HL-60/S4 treated with retinoic acid at 250 ng/mL for 4 days and 3 days (cell line): Measurements from ENCODE around the gene PGF.
"Not testable (repeated sequence)": the region's sequence is repeated elsewhere in the genome, so short reads cannot be mapped to it uniquely, and the experiment has no call there.

ENCODE experiments used
- in situ Hi-C: fragments of 300-500 bp; cut with MboI; formaldehyde crosslinking; loops from 2 replicates; pipeline ENCODE4 v1.7.0; 2022; ENCODE audit warnings: low sequenced_read_pairs

Gene PGF

DNA sequence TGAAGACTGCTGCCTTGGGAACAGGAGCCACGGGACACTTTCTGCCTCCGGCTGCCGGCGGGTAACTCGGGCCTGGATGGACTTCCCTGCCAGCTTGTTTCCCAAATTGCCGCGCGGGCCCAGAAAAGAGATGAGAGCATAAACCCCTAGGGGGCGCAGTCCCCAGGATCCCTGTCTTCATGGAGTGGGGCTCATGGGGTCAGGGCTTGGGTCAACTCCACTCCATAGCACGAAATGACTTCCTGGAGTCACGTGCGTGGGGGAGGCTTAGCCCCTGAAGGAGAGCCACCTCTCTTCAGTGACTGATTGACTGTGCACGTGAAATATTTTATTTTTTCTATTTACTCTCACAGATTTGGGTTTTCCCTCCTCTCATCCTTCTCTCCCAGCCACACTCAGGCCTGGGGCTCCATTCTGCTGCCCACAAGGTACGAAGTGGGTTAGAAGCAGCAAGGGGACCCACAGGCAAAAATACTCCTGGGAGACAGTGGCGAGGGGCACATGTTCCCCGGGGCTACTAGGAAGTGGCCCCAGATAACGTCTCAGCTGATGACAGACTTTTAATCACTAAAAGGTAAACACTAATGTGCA, 10.0 kb downstream of the PGF start:
- in situ Hi-C loops: no loop called here

DNA sequence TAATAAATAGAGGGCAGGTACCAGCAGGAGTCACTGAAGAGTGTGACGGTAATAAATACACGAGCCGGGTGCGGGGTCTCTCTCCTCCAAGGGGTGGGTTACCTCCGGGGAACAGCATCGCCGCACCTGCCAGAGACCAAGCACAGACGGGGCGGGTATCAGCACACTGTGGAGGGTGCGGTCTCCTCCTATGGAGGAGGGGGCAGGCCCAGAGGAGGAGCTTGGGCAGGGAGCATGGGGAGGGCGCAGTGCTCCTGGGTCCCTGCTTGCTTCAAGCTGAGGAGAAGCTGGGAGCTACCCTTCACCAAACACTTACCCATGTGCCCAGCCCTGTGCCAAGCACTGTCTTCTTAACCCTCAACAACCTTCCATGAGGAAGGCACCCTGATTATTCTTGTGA, 12.8 kb downstream of the PGF start:
- in situ Hi-C loops: no loop called here

DNA sequence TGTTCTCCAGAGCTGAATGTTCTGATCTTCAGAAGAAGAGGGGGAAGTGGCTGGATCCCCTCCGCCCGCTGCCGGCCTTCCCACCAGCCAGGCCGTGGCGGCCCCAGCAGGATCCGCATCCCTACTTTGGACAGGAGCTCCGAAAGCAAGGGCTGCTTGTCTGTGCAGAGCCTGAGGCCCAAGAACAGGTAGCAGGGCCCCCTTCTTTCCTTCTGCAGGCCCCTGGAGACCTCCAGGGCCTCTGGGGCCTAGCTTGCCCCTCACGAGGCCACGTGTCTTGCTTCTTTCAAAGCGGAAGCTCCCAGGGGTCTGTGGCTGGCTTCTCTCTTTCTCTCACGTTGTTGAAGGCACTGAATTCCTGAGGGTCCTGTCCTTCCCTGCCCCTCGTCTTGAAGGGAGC, 13.2 kb downstream of the PGF start:
- in situ Hi-C loops: no loop called here

DNA sequence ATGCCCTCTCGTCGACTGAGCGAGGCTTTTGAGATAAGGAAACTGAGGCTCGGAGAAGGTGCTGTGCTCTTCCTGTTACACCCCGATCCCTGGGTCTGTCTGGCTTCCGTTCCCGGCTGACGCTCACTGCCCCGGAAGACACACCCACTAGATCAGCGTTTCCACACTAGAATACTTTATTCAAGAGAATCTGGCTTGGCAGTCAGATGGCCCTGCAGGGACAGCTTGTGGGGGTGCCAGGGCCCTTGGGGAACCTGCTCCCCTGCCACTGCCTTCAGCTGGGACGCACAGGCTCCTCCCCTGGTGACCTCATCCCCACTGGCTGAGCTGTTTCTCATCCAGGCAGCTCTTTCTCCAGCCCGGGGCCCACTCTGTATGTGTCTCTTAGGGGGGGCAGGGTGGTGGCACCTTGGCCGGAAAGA, 13.7 kb downstream of the PGF start:
- in situ Hi-C loops: no loop called here

DNA sequence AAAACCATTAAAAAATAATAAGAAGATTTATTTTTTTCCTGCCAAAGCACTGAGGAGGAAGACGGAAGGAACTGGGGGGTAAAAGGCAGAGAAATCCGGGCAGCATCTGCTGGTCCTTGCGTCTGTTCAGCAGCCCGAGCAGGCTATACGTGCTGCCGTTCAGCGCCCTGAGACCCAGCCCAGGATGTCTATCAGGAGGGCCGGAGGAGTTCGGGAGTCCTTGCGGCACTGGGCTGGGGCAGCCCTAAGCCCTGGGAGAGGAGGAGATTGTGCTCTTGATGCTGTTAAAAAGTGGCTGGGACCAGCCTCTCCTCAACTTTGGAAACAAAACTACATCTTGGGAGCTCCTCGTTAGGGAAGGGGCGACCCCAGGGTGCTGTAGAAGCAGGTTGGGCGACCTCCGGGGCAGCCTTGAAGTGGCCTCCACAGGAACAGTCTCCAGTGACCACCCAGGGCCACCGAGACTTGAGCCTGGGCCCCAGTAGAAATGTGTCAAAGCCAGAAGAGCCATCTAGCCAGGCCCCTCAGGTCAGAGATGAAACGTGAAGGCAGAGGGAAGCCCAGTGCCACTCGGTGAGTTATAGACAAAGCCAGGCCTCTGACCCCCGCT, 14.3 kb downstream of the PGF start:
- in situ Hi-C loops: no loop called here

DNA sequence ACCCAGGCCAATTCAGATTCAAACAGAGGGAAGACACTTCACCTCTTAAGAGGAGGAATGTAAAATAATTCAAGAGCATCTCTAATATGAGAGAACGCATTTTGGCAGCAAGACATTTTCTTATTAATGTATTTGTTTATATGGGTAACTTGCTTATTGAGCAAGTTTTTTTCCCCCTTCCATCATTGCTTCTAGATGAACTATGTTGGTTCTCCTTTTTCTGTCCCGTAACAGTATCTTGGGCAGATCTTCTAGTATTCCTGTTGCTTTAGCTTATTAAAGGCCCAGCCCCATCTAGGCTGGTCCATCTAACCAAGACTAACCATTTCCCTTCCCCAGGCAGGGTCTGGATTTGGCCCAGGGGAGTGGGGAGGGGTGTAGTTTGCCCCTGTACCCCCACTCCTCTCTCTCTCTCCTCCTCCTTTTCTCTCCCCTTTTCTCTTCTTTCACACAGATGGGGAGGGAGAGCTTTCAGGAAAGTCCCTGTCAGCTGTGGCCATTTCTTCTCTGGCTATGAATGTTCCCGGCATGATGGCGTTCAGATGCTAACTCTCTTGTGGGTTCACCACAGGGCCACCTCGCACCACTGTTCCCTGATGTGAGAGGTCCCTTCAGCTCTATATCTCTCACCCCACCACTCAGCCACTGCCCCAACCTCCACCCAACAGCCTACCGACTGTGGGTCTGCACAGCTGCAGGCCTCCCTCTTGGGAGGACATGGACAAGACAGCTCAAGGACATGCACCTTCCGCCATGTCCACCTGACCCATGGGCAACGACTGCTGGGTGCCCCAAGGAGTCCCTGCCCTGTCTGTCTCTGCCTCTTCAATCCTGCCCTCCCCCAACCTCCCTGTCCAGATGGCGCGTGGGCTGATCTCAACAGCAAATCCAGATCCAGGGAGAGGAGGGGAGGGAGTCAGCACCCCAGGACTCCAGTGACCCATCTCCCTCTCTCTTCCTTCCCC, 16.6 kb downstream of the PGF start:
- in situ Hi-C loops: no loop called here

DNA sequence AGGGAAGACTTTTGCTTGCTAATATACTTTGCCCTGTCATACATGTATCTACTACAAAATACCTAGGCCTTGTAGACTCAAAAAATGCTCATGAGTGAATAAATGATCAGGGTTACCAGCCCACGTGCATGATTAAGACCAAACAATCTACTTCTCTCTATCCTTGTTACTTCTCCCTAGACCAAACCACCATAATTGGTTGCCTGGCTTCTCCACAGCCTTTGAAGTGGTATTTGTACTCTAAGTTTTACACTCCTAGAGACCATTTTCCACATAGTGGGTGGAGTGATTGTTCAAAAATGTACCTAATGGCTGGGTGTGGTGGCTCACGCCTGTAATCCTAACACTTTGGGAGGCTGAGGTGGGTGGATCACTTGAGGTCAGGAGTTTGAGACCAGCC, 18.2 kb downstream of the PGF start:
- in situ Hi-C loops: no loop called here

DNA sequence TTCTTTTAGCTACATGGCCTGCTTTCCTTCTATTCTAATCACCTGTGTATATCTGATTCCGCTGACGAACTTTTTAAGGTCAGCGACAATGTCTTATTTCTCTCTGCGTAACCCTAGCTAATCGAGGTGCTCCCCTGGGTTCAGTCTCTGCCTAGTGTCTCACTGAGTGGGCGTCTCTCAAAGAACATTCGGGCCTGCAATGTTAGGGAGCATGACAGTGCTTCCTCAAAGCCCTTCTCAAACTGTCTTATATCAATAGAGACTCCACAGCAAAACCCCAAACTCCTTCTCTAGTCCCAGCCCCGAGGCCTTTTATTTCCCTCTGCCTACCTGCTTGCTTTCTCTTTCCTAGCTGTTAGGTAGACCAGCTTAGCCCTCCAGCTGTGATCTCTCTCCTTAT, 18.7 kb downstream of the PGF start:
- in situ Hi-C loops: no loop called here

DNA sequence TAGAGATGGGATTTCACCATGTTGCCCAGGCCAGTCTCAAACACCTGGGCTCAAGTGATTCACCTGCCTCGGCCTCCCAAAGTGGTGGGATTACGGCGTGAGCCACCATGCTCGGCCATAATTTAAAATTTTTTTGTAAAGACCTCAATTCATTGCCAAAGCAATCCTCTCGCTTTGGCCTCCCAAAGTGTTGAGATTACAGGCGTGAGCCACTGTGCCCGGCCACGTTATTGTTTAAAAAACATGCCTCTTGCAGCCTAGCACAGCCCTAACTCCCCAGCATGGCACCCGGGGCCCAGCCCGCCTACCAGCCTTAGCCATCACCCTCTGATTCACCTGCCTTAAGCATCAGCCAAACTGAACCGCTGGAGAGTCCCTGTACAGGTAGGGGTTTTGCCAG, 19.2 kb downstream of the PGF start:
- in situ Hi-C loops: no loop called here

DNA sequence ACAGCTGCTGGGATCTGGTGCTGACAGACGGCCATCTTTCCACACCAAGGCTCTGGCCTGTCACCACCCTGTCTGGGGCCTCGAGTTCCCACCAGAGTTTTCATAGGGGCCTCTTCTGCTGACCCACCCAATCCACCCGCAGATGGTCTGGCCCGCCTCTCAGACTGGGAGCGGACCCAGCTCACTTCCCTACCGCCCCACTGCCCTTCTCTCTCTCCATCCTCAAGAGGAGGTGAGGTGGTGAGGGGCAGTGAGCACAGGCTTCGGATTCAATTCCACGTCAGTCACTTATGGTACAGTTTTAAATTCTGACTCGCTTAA, 20.1 kb downstream of the PGF start:
- in situ Hi-C loops: no loop called here

DNA sequence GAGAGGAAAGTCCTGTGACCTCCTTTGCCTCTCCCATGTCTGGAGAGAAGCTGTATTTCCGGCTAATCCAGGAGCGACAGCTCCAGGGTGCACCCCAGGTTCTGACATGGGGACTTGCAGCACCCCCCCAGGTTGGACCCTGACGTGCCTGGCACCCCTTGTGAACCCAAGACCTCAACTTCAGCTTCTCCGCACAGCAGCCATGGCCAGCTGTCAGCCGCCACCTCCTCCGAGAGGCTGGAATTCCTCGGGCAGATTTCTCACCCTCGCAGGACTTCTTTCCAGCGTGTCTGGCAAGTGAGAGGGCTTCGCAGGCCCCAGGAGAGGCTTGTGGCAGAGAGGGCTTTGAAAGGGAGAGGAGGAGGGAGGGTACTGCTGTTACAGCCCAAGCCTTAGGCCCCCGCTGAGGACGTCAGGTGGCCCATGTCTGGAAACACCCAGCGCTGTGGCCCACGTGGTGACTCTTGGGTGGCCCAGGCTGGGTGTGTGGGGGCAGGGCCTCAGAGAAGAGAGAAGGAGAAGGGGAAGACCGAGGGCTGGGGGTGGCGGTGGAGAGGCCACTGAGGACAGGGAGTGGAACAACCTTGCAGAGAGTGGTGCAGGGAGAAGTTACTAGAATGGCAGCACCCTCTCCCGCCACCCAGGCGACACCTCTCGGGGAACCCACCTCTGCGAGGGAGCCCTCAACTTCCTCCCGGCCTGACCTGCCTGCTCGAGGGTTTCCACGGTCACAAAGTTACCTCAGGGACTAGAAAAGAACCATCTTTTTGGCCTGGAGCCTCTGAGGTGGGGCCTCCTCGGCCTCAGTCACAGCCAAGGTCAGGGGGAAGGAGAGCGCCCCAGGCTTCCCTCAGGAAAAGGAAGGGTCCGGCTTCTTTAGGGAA, 20.7 kb downstream of the PGF start:
- in situ Hi-C loops: no loop called here

DNA sequence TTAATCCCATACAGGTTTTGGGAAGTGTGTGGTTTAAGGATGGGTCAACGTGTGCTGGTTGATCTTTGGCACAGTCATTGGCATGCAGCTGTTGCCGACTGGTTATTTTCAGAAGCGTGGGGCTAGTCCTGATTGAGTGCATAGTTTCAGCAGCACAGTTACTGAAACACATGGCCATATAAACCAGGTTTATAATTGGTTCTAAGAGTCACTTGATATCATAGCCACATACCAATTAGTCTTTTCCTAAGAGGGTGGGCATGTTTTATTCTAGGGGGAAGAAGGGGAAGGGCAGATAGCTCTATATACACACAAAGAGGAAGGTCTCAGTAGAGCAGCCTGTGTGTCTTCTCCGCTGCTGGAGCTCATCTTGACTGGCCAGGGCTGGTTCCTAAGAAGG, 21.4 kb downstream of the PGF start:
- in situ Hi-C loops: no loop called here

DNA sequence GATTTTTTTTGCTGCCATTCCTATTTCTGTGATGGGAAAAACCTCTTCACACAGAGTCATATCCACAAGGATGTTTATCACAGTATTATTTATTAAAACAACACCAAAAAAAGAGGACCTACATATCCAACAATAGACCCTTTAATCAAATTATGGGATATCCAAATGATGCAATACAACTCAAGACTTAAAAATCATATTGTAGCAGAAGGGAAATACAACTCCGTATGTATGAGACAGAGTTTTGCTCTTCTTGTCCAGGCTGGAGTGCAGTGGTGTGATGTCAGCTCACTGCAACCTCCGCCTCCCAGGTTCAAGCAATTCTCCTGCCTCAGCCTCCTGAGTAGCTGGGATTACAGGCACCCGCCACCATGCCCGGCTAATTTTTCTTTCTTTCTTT, 22.5 kb downstream of the PGF start:
- in situ Hi-C loops: not testable (repeated sequence)

DNA sequence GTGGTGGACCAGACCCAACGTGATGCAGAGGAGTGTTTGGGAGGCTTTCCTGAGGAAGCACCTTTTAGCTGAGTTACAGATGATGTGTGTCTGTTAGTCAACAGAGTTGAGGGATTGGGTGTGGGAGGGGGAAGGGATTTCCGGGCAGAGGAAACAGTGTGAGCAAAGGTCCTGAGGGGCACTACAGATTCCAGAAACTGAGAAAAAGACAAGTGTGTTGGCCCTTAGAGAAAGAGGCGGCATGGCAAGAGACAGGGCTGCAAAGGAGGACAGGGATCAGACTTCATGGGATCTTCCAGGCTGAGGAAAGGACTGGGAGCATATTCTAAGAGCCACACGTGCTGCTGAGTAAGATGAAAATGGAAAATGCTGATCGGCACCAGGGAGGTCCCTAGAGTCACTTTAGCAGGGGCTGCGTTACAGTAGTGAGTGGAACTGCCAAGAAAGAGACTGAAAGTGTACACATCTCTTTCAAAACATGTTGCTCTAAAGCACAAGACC, 22.9 kb downstream of the PGF start:
- in situ Hi-C loops: no loop called here

DNA sequence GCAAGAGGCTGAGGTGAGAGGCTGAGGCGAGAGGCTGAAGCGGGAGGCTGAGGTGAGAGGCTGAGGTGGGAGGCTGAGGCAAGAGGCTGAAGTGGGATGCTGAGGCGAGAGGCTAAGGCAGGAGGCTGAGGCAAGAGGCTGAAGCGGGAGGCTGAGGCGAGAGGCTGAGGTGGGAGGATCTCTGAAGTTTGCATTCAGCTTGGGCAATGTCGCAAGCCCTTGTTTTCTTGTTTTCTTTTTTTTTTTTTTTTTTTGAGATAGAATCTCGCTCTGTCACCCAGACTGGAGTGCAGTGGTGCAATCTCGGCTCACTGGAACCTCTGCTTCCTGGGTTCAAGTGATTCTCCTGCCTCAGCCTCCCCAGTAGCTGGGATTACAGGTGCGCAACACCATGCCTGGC, 23.7 kb downstream of the PGF start:
- in situ Hi-C loops: not testable (repeated sequence)

DNA sequence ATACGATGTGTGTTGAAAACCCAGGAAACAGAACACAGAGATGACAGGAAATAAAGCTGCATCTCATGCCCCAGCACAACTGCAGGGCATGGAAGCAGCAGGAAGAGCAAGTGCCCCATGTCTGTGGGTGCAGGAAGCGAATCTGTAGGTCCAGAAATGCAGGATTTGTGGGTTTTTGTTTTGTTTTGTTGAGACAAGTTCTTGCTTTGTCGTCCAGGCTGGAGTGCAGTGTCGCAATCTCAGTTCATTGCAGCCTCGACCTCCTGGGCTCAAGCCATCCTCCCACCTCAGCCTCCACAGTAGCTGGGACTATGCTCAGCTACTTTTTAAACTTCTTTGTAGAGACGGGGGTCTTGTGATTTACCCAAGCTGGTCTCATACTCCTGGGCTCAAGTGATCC, 26.2 kb downstream of the PGF start:
- in situ Hi-C loops: no loop called here

DNA sequence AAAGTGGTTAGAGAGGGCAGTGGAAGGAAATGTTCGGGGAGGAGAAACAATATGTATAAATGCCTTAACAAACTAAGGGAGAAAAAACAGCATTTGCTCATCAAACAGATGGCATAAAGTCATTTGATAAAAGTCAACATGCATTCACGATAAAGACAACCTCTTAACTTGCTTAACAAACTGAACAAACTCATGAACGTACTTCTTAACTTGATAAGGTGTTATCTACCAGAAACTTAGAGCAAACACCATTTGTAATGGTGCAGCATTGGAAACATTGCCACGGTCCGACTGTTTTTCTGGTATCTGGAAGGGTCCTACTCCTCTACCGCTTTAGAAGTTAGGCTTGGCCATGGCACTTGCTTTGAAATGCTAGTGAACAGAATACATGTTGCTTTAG, 28.2 kb downstream of the PGF start:
- in situ Hi-C loops: no loop called here

DNA sequence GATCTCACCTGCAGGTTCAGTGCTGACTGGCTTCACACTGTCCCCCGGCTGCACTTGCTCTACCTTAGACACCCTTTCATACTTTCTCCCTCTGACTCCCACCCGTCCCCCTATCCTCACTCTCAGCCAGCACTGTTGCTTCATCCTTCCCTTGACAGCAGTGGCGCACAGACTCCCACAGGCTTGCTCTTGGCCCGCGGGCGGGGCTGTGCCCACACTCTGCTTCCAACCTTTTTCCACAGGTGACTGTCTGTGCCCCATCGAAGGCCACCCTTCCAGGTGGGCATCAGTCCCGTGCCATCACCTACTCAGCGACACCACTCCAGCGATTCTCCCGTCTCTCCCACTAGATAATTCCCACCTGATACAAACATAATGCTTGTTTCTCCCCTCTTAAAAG, 31.3 kb downstream of the PGF start:
- in situ Hi-C loops: loop anchor here (25.0 kb wide), 1 partner anchor 163 kb away; no protein-coding TSS in a partner anchor

DNA sequence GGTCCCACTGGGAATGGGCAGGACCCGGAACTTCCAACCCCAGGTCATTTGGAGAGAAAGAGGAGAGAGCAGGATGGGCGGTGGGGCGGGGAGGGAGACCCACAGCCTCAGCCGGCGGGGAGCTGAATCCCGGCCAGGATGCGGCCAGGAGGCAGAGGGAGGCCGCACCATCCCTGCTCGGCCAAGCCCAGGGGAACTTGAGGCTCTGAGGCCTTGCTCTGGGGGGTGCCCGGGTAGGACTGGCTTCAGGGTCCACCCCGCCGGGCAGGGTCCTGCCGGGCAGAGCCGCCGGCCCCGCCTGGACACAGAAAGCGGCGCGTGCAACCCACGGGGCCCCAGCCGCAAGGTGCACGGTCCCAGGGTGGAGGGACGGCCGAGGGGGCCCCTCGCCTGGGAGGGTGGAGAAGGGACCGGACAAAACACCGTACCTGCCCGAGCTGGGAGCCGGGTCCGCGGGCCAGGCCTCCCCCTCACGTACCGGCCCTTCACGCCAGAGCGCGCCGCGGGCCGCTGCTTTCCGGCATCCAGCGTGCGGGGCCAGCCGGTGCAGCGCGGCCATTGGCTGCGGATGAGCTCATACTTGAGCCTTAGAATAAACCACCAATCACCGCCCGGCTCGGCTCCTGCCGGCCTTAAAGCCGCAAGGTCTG, 32.5 kb downstream of the PGF start, which contains the start of gene RPS6KL1:
Gene RPS6KL1 (minus strand): TSS at position 509 of the 650 bp plus-strand sequence. CDS start 1,719 bp downstream, outside the sequence.
- in situ Hi-C loops: loop anchor here (25.0 kb wide), 1 partner anchor 164 kb away; no protein-coding TSS in a partner anchor
